A549 treated with GW870086 at 1 μM for 4 hours (cell line): ENCODE results near the gene ATP6V0A1. TPM values are rescaled to one million over a fixed set of nuclear protein-coding genes. Genes with fewer than 3 reads are reported as not detected.

ENCODE experiments used
- total RNA-seq: library from RNA; stranded (reverse); fragments of 200-300 nt; extraction: Qiagen RNA extraction; gene quantifications from 5 replicates; pipeline ENCODE4 v1.2.3, GENCODE V29; 2022; ENCODE audit warnings: low read depth

The ATP6V0A1 gene
- 33.4 to 44.5 TPM (median 40.8 TPM) in 5 replicates for total RNA-seq

GRCh38 chr17:42458497-42459255, at the start of gene ATP6V0A1:
TSS of gene ATP6V0A1 (plus strand) at chr17:42458878. CDS start at chr17:42460895, 2,017 bp downstream.

GRCh38 chr17:42422958-42423712, 35.5 kb upstream of the ATP6V0A1 start, which contains the start of gene CAVIN1:
TSS of gene CAVIN1 (minus strand) at chr17:42423256. CDS start at chr17:42423097, 159 bp downstream.

GRCh38 chr17:42536048-42536371, 77.3 kb downstream of the ATP6V0A1 start, which contains the start of gene NAGLU:
TSS of gene NAGLU (plus strand) at chr17:42536241. CDS start at chr17:42536273, 32 bp downstream.

GRCh38 chr17:42552736-42553135, 94.1 kb downstream of the ATP6V0A1 start, which contains the start of gene HSD17B1:
TSS of gene HSD17B1 (plus strand) at chr17:42552923. CDS start at chr17:42552934, 11 bp downstream.

GRCh38 chr17:42561897-42562387, 103.3 kb downstream of the ATP6V0A1 start, which contains the start of gene COASY:
TSS of gene COASY (plus strand) at chr17:42562148. CDS start at chr17:42562623, 475 bp downstream.

GRCh38 chr17:42566883-42567573, 108.3 kb downstream of the ATP6V0A1 start, which contains the start of gene MLX:
TSS of gene MLX (plus strand) at chr17:42567100. CDS start at chr17:42567125, 25 bp downstream.

Other genes with a start within 250 kb of the ATP6V0A1 start
- gene STAT5B, start 182.5 kb upstream of the ATP6V0A1 start, total RNA-seq = 20.8 to 28.8 TPM (median 27.5 TPM) in 5 replicates
- gene STAT5A, start 170.4 kb upstream of the ATP6V0A1 start, total RNA-seq = 5.3 to 7.8 TPM (median 5.6 TPM) in 5 replicates
- gene STAT3, start 70.4 kb upstream of the ATP6V0A1 start, total RNA-seq = 69.4 to 84.9 TPM (median 81.2 TPM) in 5 replicates
- gene CAVIN1, start 35.6 kb upstream of the ATP6V0A1 start, total RNA-seq = 377 to 438 TPM (median 432 TPM) in 5 replicates
- gene NAGLU, start 77.4 kb downstream of the ATP6V0A1 start, total RNA-seq = 31.6 to 46.5 TPM (median 43.8 TPM) in 5 replicates
- 1.2 to 1.7 TPM (median 1.2 TPM) in 5 replicates for gene HSD17B1, start 94.0 kb downstream of the ATP6V0A1 start, total RNA-seq
- 102 to 133 TPM (median 124 TPM) in 5 replicates for gene COASY, start 103.3 kb downstream of the ATP6V0A1 start, total RNA-seq
- gene MLX, start 108.2 kb downstream of the ATP6V0A1 start, total RNA-seq = 59.1 to 69.5 TPM (median 65.1 TPM) in 5 replicates
- gene PSMC3IP, start 118.9 kb downstream of the ATP6V0A1 start, total RNA-seq = 29.3 to 35.2 TPM (median 30.5 TPM) in 5 replicates
- 24.4 to 27.7 TPM (median 26.4 TPM) in 5 replicates for gene RETREG3, start 150.5 kb downstream of the ATP6V0A1 start, total RNA-seq
- 131 to 148 TPM (median 141 TPM) in 5 replicates for gene TUBG1, start 150.8 kb downstream of the ATP6V0A1 start, total RNA-seq
- gene TUBG2, start 200.4 kb downstream of the ATP6V0A1 start, total RNA-seq = 18.8 to 25.6 TPM (median 22.8 TPM) in 5 replicates
- gene PLEKHH3, start 218.1 kb downstream of the ATP6V0A1 start, total RNA-seq = 14.2 to 21.2 TPM (median 17.9 TPM) in 5 replicates
- 0.25 to 0.41 TPM (median 0.32 TPM) in 5 replicates for gene CCR10, start 223.0 kb downstream of the ATP6V0A1 start, total RNA-seq
- gene CNTNAP1, start 223.7 kb downstream of the ATP6V0A1 start, total RNA-seq = 4.4 to 6.3 TPM (median 5.4 TPM) in 5 replicates